NCI-H1417 treated with DMSO at 0.1 percent for 48 hours (cell line): ENCODE measurements around the gene DGKI.

ENCODE experiments used
- DNase-seq: peaks from one replicate; lab custom pipeline; 2025; lab: John Stamatoyannopoulos, UW

Gene DGKI

GRCh38 chr7:137871170-137871915 is 24.6 kb upstream of the DGKI start:
- no peak for DNase-seq

- no peak for DNase-seq
These were observed 23.9 kb upstream of the DGKI start for GRCh38 chr7:137870684-137871083.

GRCh38 chr7:137870078-137870477 is 23.3 kb upstream of the DGKI start:
- no peak for DNase-seq

- DNase-seq: no peak
These were observed 22.5 kb upstream of the DGKI start for GRCh38 chr7:137869260-137869659.

GRCh38 chr7:137867289-137867688 is 20.5 kb upstream of the DGKI start:
- DNase-seq: no peak

- no peak for DNase-seq
These were observed 19.0 kb upstream of the DGKI start for GRCh38 chr7:137865764-137866163.

- no peak for DNase-seq
These were observed 16.2 kb upstream of the DGKI start for GRCh38 chr7:137862964-137863363.

- no peak for DNase-seq
These were observed 15.6 kb upstream of the DGKI start for GRCh38 chr7:137862358-137862757.

- DNase-seq: no peak
These were observed 13.8 kb upstream of the DGKI start for GRCh38 chr7:137860542-137860941.

- no peak for DNase-seq
These were observed 6.3 kb upstream of the DGKI start for GRCh38 chr7:137853053-137853452.

- DNase-seq: no peak
These were observed 5.3 kb upstream of the DGKI start for GRCh38 chr7:137852108-137852507.

GRCh38 chr7:137850972-137851945 is 4.5 kb upstream of the DGKI start:
- DNase-seq: no peak

GRCh38 chr7:137850571-137850970 is 3.8 kb upstream of the DGKI start:
- no peak for DNase-seq

GRCh38 chr7:137848095-137848494 is 1.3 kb upstream of the DGKI start:
- no peak for DNase-seq

- DNase-seq: no peak
These were observed 835 bp upstream of the DGKI start for GRCh38 chr7:137847568-137848050.

GRCh38 chr7:137846549-137846826 is 286 bp downstream of the DGKI start:
- no peak for DNase-seq

GRCh38 chr7:137844677-137845425 is 1.9 kb downstream of the DGKI start:
- no peak for DNase-seq

- DNase-seq: no peak
These were observed 6.6 kb downstream of the DGKI start for GRCh38 chr7:137839903-137840779.

- DNase-seq: no peak
These were observed 8.0 kb downstream of the DGKI start for GRCh38 chr7:137838706-137839315.

GRCh38 chr7:137836541-137836940 is 10.2 kb downstream of the DGKI start:
- DNase-seq: no peak

- no peak for DNase-seq
These were observed 10.7 kb downstream of the DGKI start for GRCh38 chr7:137836113-137836509.
